ENCODE measurements around the gene PARP15.

PARP15 gene

GRCh38 chr3:122576174-122576940 is 1.1 kb upstream of the PARP15 start:
- peak; percentile 38 for DNase-seq

GRCh38 chr3:122578069-122578740 is 755 bp downstream of the PARP15 start:
- DNase-seq = peak; percentile 25

GRCh38 chr3:122580470-122580869 is 3.0 kb downstream of the PARP15 start:
- DNase-seq = no peak

GRCh38 chr3:122581622-122582021 is 4.2 kb downstream of the PARP15 start:
- peak; percentile 20 for DNase-seq

- DNase-seq = no peak
Measured at GRCh38 chr3:122582390-122582789, 4.9 kb downstream of the PARP15 start.

GRCh38 chr3:122586098-122586497 is 8.6 kb downstream of the PARP15 start:
- DNase-seq = no peak

GRCh38 chr3:122586773-122587485 is 9.5 kb downstream of the PARP15 start:
- no peak for DNase-seq

- DNase-seq = no peak
Measured at GRCh38 chr3:122587572-122587971, 10.1 kb downstream of the PARP15 start.

- DNase-seq = no peak
Measured at GRCh38 chr3:122589297-122589696, 11.8 kb downstream of the PARP15 start.

- no peak for DNase-seq
Measured at GRCh38 chr3:122590610-122591009, 13.2 kb downstream of the PARP15 start.

GRCh38 chr3:122594025-122594424 is 16.6 kb downstream of the PARP15 start:
- no peak for DNase-seq

GRCh38 chr3:122598151-122598550 is 20.7 kb downstream of the PARP15 start:
- peak; percentile 26 for DNase-seq

- no peak for DNase-seq
Measured at GRCh38 chr3:122598556-122598955, 21.1 kb downstream of the PARP15 start.

GRCh38 chr3:122602011-122602710 is 24.7 kb downstream of the PARP15 start:
- no peak for DNase-seq

- no peak for DNase-seq
Measured at GRCh38 chr3:122603056-122603455, 25.6 kb downstream of the PARP15 start.

GRCh38 chr3:122606330-122606729 is 28.9 kb downstream of the PARP15 start:
- DNase-seq = no peak

- DNase-seq = no peak
Measured at GRCh38 chr3:122608916-122609315, 31.5 kb downstream of the PARP15 start.

- peak; percentile 16 for DNase-seq
Measured at GRCh38 chr3:122609798-122610559, 32.5 kb downstream of the PARP15 start.

GRCh38 chr3:122612696-122613095 is 35.2 kb downstream of the PARP15 start:
- no peak for DNase-seq

- DNase-seq = no peak
Measured at GRCh38 chr3:122615303-122615702, 37.9 kb downstream of the PARP15 start.

- no peak for DNase-seq
Measured at GRCh38 chr3:122618614-122619013, 41.2 kb downstream of the PARP15 start.

- DNase-seq = no peak
Measured at GRCh38 chr3:122619040-122619439, 41.6 kb downstream of the PARP15 start.

Measured in OCI-M1 (cell line).